IPS-NIHi7 (cell line): ENCODE data around the gene WDR45B.
A peak's percentile ranks its signal among the peaks of the same experiment; 100 is the strongest.
"Not testable (repeated sequence)": the region's sequence is repeated elsewhere in the genome, so short reads cannot be mapped to it uniquely, and the experiment has no call there.

Source experiments
- DNase-seq: peaks from one replicate; pipeline ENCODE4 v3.0.0; 2012; ENCODE audit warnings: mixed read lengths; ENCODE audit errors: extremely low spot score

WDR45B gene

GRCh38 chr17:82657926-82658325 is 9.7 kb upstream of the WDR45B start:
- no peak for DNase-seq

DNA sequence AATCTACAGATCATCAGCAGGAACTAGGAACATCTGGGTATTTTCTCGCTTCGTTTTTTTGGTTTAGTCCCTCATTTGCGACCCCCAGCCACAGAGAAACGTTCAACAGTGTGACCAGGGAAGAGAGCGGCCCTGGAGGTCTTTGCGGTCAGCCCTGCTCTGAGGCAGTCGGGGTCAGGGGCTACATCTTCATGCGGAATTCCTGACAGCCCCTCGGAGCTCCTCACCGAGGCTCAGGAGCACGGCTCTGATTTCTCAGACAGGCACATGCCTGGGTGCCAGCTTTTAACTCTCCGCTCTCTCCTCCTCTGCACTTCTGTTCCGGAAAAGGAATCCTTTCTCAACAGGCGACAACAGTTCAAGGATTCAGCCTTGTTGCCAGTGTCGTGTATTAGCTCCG is 8.0 kb upstream of the WDR45B start:
- no peak for DNase-seq

- no peak for DNase-seq
Measured at GRCh38 chr17:82655523-82655922, 7.3 kb upstream of the WDR45B start.

DNA sequence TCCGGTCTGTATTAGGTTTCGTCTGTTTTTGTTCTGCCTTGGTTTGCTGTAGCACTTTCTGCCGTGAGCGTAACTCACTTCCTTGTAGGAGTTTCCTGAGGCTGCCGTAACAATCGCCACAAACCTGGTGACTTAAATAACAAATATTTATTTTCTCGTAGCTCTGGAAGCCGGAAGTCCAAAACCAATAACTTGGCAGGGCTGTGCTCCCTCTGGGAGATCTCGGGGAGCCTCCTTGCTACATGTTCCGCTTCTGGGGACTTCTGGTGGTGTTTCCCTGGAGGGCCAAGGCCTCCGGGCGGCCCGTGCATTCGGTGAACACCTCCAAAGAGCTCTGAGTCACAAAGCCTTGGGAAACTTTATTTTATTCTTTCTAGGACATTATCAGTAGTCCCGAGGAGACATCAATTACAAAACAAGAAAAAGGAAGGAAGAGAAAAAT is 6.8 kb upstream of the WDR45B start:
- no peak for DNase-seq

DNA sequence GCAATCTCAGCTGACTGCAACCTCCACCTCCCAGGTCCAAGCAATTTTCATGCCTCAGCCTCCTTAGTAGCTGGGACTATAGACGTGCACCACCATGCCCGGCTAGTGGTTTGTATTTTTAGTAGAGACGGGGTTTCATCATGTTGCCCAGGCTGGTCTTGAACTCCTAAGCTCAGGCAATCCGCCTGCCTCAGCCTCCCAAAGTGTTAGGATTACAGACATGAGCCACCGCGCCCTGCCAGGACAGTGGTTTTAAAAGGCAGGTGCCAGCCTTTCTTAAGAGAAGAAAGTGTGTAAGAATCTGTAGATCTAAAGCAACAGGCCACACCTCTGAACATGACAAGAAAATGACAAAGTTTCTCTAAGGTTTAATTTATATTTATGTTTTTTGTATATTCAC is 6.4 kb upstream of the WDR45B start:
- DNase-seq = not testable (repeated sequence)

GRCh38 chr17:82653651-82654528 is 5.6 kb upstream of the WDR45B start:
- no peak for DNase-seq

GRCh38 chr17:82650723-82651122 is 2.5 kb upstream of the WDR45B start:
- DNase-seq = no peak

GRCh38 chr17:82649501-82650261 is 1.4 kb upstream of the WDR45B start:
- no peak for DNase-seq

DNA sequence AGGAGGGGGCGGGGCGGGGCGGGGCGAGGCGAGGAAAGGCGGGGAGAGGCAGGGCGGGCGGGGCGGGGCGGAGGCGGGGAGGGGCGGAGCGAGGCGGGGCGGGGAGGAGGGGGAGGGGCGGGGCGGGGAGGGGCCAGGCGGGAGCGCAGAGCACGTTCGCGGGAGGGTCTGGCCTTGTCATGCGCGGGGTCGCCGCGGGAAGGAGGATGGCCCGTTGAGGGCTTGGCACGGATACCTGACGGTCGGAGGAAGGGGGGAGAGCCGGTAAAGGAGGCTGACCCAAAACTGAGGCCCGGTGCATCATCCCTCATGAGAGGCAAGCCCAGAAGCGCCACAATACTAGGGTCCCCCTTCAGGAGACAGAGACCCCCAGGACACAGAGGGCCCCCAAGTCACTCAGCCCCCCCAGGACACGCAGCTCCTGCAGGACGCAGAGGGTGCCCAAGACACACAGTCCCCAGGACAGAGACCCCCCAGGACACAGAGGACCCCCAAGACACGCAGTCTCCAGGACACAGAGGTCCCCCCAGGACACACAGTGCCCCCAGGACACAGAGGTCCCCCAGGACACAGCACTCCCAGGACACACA is 593 bp upstream of the WDR45B start:
- DNase-seq = peak; percentile 72

GRCh38 chr17:82647593-82648164 is 565 bp downstream of the WDR45B start:
- peak; percentile 49 for DNase-seq

DNA sequence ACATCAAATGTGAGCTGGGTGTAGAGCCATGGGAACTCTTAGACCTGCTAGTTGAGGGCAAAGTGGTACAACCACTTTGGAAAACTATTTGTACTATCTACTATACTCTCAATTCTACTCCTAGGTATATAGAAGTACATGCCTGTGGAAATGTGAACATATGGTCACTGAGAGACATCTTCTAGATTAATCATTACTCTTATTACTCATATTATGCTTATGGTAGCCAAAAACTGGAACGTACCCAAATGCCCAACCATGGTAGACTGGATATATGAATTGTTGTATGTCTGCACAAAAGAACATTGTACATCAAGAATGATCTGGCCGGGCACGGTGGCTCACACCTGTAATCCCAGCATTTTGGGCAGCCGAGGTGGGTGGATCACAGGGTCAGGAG is 2.7 kb downstream of the WDR45B start:
- no peak for DNase-seq

DNA sequence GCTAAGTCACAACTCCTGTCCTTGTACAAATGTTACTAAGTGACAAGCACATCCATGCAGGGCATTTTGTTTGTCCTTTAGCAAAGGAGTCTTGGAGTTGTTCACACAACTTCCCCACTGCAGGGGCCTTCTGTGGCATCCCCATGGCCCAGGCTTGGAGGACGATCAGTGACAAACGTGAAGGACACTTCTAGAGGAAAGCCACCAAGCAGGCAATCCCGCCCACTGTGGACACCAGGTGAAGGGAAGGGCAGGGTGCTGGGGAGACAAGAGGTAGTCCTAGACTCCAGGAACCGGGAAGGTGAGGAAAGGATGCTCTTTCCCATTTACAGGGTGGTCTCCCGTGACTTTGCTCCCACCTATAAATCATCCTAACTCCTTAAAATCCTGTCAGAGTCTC is 4.1 kb downstream of the WDR45B start:
- DNase-seq = no peak

DNA sequence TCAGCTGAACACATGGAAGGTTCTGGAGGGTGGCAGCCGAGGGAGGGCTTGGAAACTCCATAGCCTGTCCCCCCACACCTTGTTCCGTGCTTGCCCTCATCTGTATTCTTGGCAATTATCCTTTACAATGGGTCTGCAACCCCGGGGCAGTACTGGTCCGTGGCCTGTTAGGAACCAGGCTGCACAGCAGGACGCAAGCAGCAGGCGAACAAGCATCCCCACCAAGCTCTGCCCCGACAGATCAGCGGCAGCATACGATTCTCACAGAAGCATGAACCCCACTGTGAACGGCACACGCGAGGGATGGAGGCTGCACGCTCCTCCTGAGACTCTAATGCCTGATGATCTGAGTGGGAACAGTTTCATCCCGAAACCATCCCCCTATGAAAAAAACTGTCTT is 6.2 kb downstream of the WDR45B start:
- DNase-seq = no peak

- no peak for DNase-seq
Measured at GRCh38 chr17:82640036-82640435, 8.2 kb downstream of the WDR45B start.

DNA sequence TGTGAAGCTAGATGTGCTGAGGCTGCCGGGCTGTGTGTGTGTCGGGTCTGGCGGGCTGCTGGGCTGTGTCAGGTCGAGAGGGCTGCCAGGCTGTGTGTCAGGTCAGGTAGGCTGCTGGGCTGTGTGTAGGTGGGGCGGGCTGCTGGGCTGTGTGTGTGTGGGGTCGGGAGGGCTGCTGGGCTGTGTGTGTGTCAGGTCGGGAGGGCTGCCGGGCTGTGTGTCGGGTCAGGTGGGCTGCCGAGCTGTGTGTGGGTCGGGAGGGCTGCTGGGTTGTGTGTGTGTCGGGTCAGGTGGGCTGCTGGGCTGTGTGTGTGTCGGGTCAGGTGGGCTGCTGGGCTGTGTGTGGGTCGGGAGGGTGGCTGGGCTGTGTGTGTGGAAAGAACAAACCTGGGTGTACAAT is 8.6 kb downstream of the WDR45B start:
- DNase-seq = no peak

DNA sequence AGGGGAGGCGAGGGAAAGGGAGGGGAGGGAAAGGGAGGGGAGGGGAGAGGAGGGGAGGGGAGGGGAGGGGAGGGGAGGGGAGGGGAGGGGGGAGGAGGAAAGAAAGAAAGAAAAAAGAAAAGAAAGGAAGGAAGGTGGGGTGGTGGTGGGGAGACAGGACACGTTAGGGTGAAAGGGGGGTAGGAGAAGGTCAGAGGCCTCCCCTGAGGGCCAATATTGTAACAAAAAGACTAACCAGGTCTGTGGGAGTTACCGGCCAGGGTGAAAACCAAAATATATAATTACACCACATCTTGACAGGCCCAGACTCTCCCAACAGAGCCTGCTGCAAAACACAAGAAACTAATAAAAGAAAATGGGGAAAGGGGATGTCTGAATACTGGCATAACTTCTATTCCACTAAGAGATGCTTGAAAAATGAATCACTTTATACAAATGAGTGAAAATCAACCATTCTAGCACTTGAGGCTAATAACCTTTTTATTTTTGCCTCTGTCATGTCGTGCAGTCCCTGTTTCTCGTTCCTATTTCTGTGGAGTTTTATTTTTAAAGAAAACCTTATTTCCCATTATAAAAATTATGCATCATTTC is 10.0 kb downstream of the WDR45B start:
- DNase-seq = no peak

GRCh38 chr17:82636626-82637598 is 11.3 kb downstream of the WDR45B start:
- no peak for DNase-seq

DNA sequence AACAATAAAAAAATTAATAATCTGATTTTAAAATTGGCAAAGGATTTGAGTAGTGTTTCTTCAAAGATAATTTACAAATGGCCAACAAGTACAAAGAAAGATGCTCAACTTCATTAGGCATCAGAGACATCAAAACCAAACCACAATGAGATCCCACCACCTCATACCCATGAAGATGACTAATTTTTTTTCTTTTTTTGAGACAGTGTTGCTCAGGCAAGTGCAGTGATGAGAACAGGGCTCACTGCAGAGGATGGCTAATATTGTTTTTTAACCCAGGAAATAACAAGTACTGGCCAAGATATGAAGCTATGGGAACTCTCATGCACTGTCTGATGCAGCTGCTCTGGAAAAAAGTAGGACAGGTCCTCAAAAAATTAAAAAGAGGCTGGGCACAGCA is 14.9 kb downstream of the WDR45B start:
- no peak for DNase-seq

GRCh38 chr17:82632451-82632850 is 15.8 kb downstream of the WDR45B start:
- no peak for DNase-seq

GRCh38 chr17:82631544-82631943 is 16.7 kb downstream of the WDR45B start:
- no peak for DNase-seq

GRCh38 chr17:82630212-82630611 is 18.0 kb downstream of the WDR45B start:
- DNase-seq = no peak
